Measurements from ENCODE around the gene ARL4C.
A peak's percentile ranks its signal among the peaks of the same experiment; 100 is the strongest.
"Not testable (repeated sequence)": the region's sequence is repeated elsewhere in the genome, so short reads cannot be mapped to it uniquely, and the experiment has no call there.

ARL4C gene

GRCh38 chr2:234472155-234472554, 24.7 kb downstream of the ARL4C start:
- DNase-seq: no peak

- no peak for DNase-seq
Observed at GRCh38 chr2:234469972-234470371, 26.9 kb downstream of the ARL4C start.

GRCh38 chr2:234469251-234469845, 27.5 kb downstream of the ARL4C start:
- DNase-seq: no peak

- DNase-seq: no peak
Observed at GRCh38 chr2:234468503-234468902, 28.4 kb downstream of the ARL4C start.

GRCh38 chr2:234467289-234467688, 29.6 kb downstream of the ARL4C start:
- DNase-seq: no peak

GRCh38 chr2:234464291-234464645, 32.6 kb downstream of the ARL4C start:
- peak in 1 of 6 experiments; percentile 44 for DNase-seq

- peak; percentile 64 to 91 (median 82) for DNase-seq
Observed at GRCh38 chr2:234463626-234464290, 33.1 kb downstream of the ARL4C start.

- DNase-seq: no peak
Observed at GRCh38 chr2:234462218-234462992, 34.5 kb downstream of the ARL4C start.

GRCh38 chr2:234459401-234460009, 37.4 kb downstream of the ARL4C start:
- DNase-seq: peak in 3 of 6 experiments; percentile 16 to 53 (median 21)

GRCh38 chr2:234458466-234458865, 38.4 kb downstream of the ARL4C start:
- DNase-seq: no peak

- DNase-seq: no peak
Observed at GRCh38 chr2:234457421-234457820, 39.5 kb downstream of the ARL4C start.

GRCh38 chr2:234455246-234455645, 41.6 kb downstream of the ARL4C start:
- not testable (repeated sequence) for DNase-seq

- DNase-seq: peak in 4 of 6 experiments; percentile 21 to 85 (median 82)
Observed at GRCh38 chr2:234454433-234454832, 42.4 kb downstream of the ARL4C start.

- peak in 4 of 6 experiments; percentile 13 to 66 (median 33) for DNase-seq
Observed at GRCh38 chr2:234453216-234453615, 43.7 kb downstream of the ARL4C start.

GRCh38 chr2:234451852-234452625, 44.8 kb downstream of the ARL4C start:
- peak in 3 of 6 experiments; percentile 62 to 67 (median 66) for DNase-seq

GRCh38 chr2:234451242-234451641, 45.6 kb downstream of the ARL4C start:
- no peak for DNase-seq

GRCh38 chr2:234450431-234451124, 46.3 kb downstream of the ARL4C start:
- DNase-seq: peak in 4 of 6 experiments; percentile 10 to 75 (median 66)

GRCh38 chr2:234448506-234449184, 48.2 kb downstream of the ARL4C start:
- DNase-seq: peak in 3 of 6 experiments; percentile 11 to 33 (median 15)

- peak in 1 of 6 experiments; percentile 11 for DNase-seq
Observed at GRCh38 chr2:234447963-234448362, 48.9 kb downstream of the ARL4C start.

GRCh38 chr2:234447189-234447588, 49.7 kb downstream of the ARL4C start:
- no peak for DNase-seq

- peak; percentile 64 to 90 (median 78) for DNase-seq
Observed at GRCh38 chr2:234446404-234447076, 50.3 kb downstream of the ARL4C start.

Data from stimulated activated naive CD4-positive, alpha-beta T cell (primary cell).